Transverse colon (tissue), 4 donors: ENCODE results near the gene THADA.

Experiments
- CTCF ChIP-seq, 5 experiments: fragments of 200-600 bp in 3 of 5; fragments of 450-650 bp in 2 of 5; sonication (generic) in 3 of 5; IDR thresholded peaks; 1 replicate in 2 of 5; 2 replicates in 3 of 5; pipeline ENCODE4 v1.5.1; 2016 to 2017; ENCODE audit warnings: antibody characterized with exemption in 5 of 5, inconsistent platforms in 3 of 5, mild to moderate bottlenecking in 2 of 5, moderate library complexity in 1 of 5
- POLR2A ChIP-seq: fragments of 450-650 bp; IDR thresholded peaks from one replicate; pipeline ENCODE4 v1.6.1; 2016; ENCODE audit warnings: antibody characterized with exemption, mild to moderate bottlenecking, moderate library complexity
- POLR2AphosphoS5 ChIP-seq, 3 donors: sonication (generic); formaldehyde crosslinking; IDR thresholded peaks; one replicate each; pipeline ENCODE4 v1.6.1; 2016; ENCODE audit warnings: antibody characterized with exemption in 3 of 3

DNA sequence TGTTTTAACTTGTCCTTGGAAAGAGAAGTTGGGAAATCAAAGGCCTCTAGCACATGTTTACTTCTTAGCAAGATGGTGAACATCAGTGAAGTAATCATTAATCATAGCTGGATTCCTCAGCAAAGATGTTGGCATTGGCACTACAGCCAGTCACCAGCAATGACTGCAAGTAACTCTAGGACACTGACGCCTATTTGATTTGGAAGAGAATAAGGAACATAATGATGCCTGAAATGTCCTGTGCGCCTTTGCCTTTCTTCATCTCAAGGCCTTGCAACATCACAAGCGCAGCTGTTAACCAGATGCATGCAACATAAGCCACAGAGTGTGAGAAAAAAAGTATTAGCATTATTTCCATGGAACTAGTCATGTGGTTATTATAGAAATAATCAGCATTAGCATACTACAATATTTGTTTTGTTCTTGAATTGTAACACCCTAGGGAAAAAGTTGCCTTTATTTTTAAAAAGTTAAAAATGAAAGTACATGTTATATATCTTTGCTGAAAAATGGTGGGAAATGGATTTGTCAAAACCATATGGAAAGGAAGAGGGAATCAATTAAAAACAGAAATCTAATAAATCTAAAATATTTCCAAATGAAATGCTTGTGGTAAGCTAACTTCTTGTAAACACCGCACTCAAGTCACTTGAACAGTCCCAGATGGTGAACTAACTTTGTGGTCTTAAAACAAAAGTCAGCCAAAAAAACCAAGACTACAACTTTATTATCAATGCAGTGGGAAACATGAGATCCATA, 55.6 kb downstream of the THADA start:
- TF ChIP-seq POLR2A, result no peak
- TF ChIP-seq POLR2AphosphoS5 (IDR thresholded peaks at IDR 0.05), result peak; percentile 64 to 90 (median 87)
- TF ChIP-seq CTCF (IDR thresholded peaks at IDR 0.05), result no peak
